GM12878 (cell line): ENCODE data around the gene APLP2. TPM values are rescaled to one million over a fixed set of nuclear protein-coding genes. Genes with fewer than 3 reads are reported as not detected.

ENCODE experiments used
- ATAC-seq: fragments of 200-7000 bp; cut with Tn5 transposase; 3 replicates; pipeline ENCODE4 v1.9.1; 2020; ENCODE audit warnings: mild to moderate bottlenecking, moderate library complexity
- BruUV-seq: library from RNA; stranded (reverse); fragments of 400-500 nt; replicated peaks from 2 replicates; lab custom pipeline; 2021; lab: Mats Ljungman, UMichigan
- CTCF ChIA-PET: fragments of 300-600 bp; sonication (Branson Sonifier 250); formaldehyde crosslinking; extraction: SDS; loops from one replicate; lab custom pipeline; 2021; ENCODE audit warnings: inconsistent platforms; lab: Yijun Ruan, JAX
- POLR2A ChIA-PET: fragments of 350-600 bp; formaldehyde crosslinking; extraction: SDS; loops from one replicate; lab custom pipeline; 2021; ENCODE audit warnings: inconsistent platforms; lab: Charles Lee
- RAD21 ChIA-PET: fragments of 300-600 bp; sonication (Branson Sonifier 250); formaldehyde crosslinking; loops from one replicate; lab custom pipeline; 2023; ENCODE audit warnings: antibody characterized with exemption; ENCODE audit not compliant: unreplicated experiment; lab: Charles Lee
- SMC1A ChIA-PET: fragments of 300-600 bp; sonication (Branson Sonifier 250); formaldehyde crosslinking; loops from one replicate; lab custom pipeline; 2023; ENCODE audit not compliant: unreplicated experiment, uncharacterized antibody; lab: Charles Lee
- DNase-seq: peaks from one replicate; pipeline ENCODE4 v3.0.0-alpha.2; 2011; ENCODE audit warnings: low read depth, low spot score
- FAIRE-seq: peaks from 3 replicates; lab custom pipeline; 2011; peaks lifted over from hg19 to GRCh38; lab: Jason Lieb, UNC
- H2AFZ ChIP-seq: 2 replicates; pipeline ENCODE4 v1.6.0; 2011; ENCODE audit warnings: low read depth, low read length, control low read depth; ENCODE audit not compliant: control insufficient read depth
- H3K27ac ChIP-seq: 2 replicates; pipeline ENCODE4 v1.5.1; 2011; ENCODE audit warnings: control low read depth; ENCODE audit not compliant: control insufficient read depth, insufficient read depth
- H3K27me3 ChIP-seq, 2 experiments: replicated peaks in 1 of 2; 2 replicates each; pipeline versions ENCODE4 v1.6.0 to v1.6.1; 2011; ENCODE audit warnings: low read length in 1 of 2; ENCODE audit not compliant: control insufficient read depth in 2 of 2, insufficient read depth in 2 of 2
- H3K36me3 ChIP-seq, 2 experiments: 2 replicates each; pipeline ENCODE4 v1.5.1; 2011; ENCODE audit warnings: low read length in 1 of 2; ENCODE audit not compliant: control insufficient read depth in 2 of 2, insufficient read depth in 2 of 2
- H3K4me1 ChIP-seq: 2 replicates; pipeline ENCODE4 v1.6.1; 2011; ENCODE audit warnings: mild to moderate bottlenecking, low read length, moderate library complexity, mixed read lengths; ENCODE audit not compliant: control insufficient read depth, insufficient read depth
- H3K4me2 ChIP-seq: 2 replicates; pipeline ENCODE4 v1.6.0; 2011; ENCODE audit warnings: control low read depth; ENCODE audit not compliant: control insufficient read depth, insufficient read depth
- H3K4me3 ChIP-seq: fragments of 200-600 bp; sonication (generic); 2 replicates; pipeline ENCODE4 v1.5.1; 2016
- H3K79me2 ChIP-seq: 2 replicates; pipeline ENCODE4 v1.6.0; 2011; ENCODE audit warnings: low read length; ENCODE audit not compliant: control insufficient read depth, insufficient read depth
- H3K9ac ChIP-seq: 2 replicates; pipeline ENCODE4 v1.8.0; 2011; ENCODE audit warnings: low read length, control low read depth, mixed read lengths; ENCODE audit not compliant: control insufficient read depth, insufficient read depth
- H3K9me3 ChIP-seq: replicated peaks from 3 replicates; pipeline ENCODE4 v1.5.1; 2011; ENCODE audit warnings: mild to moderate bottlenecking, low read length; ENCODE audit not compliant: control insufficient read depth, insufficient read depth
- H4K20me1 ChIP-seq: 2 replicates; pipeline ENCODE4 v1.6.0; 2011; ENCODE audit not compliant: control insufficient read depth, insufficient read depth
- CEBPB ChIP-seq, 2 experiments: fragments of 150-350 bp in 1 of 2; IDR thresholded peaks; 2 replicates each; pipeline ENCODE4 v1.6.1; 2012 to 2014; ENCODE audit warnings: low read depth in 2 of 2, low read length in 2 of 2, borderline replicate concordance in 1 of 2, inconsistent platforms in 1 of 2
- EED ChIP-seq: sonication (generic); IDR thresholded peaks from 2 replicates; pipeline ENCODE4 v1.6.1; 2016; ENCODE audit warnings: antibody characterized with exemption, low read depth
- EP300 ChIP-seq, 2 experiments: fragments of 150-350 bp in 1 of 2; IDR thresholded peaks; 2 replicates each; pipeline ENCODE4 v1.6.1; 2011 to 2012; ENCODE audit warnings: low read depth in 2 of 2, low read length in 2 of 2, borderline replicate concordance in 1 of 2, improper control_type of control experiment in 1 of 2, inconsistent platforms in 1 of 2; ENCODE audit not compliant: control insufficient read depth in 1 of 2
- HDGF ChIP-seq: fragments of 450-650 bp; IDR thresholded peaks from 2 replicates; pipeline ENCODE4 v1.6.1; 2016; ENCODE audit warnings: antibody characterized with exemption
- NFYA ChIP-seq: IDR thresholded peaks from 2 replicates; pipeline ENCODE4 v1.6.1; 2011; ENCODE audit warnings: low read depth, mild to moderate bottlenecking, low read length, improper control_type of control experiment, borderline replicate concordance
- NFYB ChIP-seq: IDR thresholded peaks from 2 replicates; pipeline ENCODE4 v1.6.1; 2011; ENCODE audit warnings: low read depth, mild to moderate bottlenecking, low read length, improper control_type of control experiment, moderate library complexity; ENCODE audit not compliant: insufficient read depth
- TAF1 ChIP-seq: IDR thresholded peaks from 2 replicates; pipeline ENCODE4 v1.6.1; 2011; ENCODE audit warnings: mild to moderate bottlenecking, low read depth, low read length, borderline replicate concordance
- ZZZ3 ChIP-seq: IDR thresholded peaks from 2 replicates; pipeline ENCODE4 v1.6.1; 2011; ENCODE audit warnings: low read depth; ENCODE audit not compliant: control insufficient read depth, insufficient read length
- WGBS: methylation state at CpG from one replicate; pipeline ENCODE4 v1.1.6; 2016; ENCODE audit warnings: low lambda C conversion rate; ENCODE audit not compliant: insufficient replicate concordance, insufficient coverage; ENCODE audit errors: missing lambda C conversion rate; 5-methylcytosine and 5-hydroxymethylcytosine counted together
- in situ Hi-C: fragments of 300-500 bp; cut with MboI; formaldehyde crosslinking; loops from 9 replicates; pipeline ENCODE4 v1.14.3; 2018; ENCODE audit warnings: mixed read lengths
- intact Hi-C: fragments of 100-400 bp; cut with micrococcal nuclease; formaldehyde crosslinking; loops from one replicate; pipeline ENCODE4 v1.14.2; 2022; ENCODE audit not compliant: unreplicated experiment
- polyA plus RNA-seq, 11 experiments: library from polyadenylated mRNA; depleted of rRNA in 4 of 11; unstranded in 6 of 11; stranded (reverse) in 5 of 11; fragments of >200 nt; fragmentation: Nextera tagmentation in 4 of 11; fragmentation: Illumina TruSeq in 1 of 11; extraction: Ambion mirVana in 4 of 11; extraction: Trizol in 1 of 11; gene quantifications; 1 replicate in 1 of 11; 2 replicates in 10 of 11; pipeline versions ENCODE4 v1.2.1 to v1.2.3, GENCODE V29; 2011 to 2016; ENCODE audit warnings: inconsistent platforms in 2 of 11, missing spikeins in 2 of 11, low read depth in 1 of 11
- total RNA-seq, 4 experiments: library from RNA; depleted of rRNA in 3 of 4; stranded (reverse); fragments of >200 nt in 3 of 4; fragmentation: Illumina TruSeq in 1 of 4; extraction: Trizol in 1 of 4; gene quantifications; 2 replicates each; pipeline versions ENCODE4 v1.2.1 to v1.2.3, GENCODE V29; 2013 to 2021
- TF ChIP-seq, protein P1 (sequence below): fragments of 450-650 bp; formaldehyde crosslinking; IDR thresholded peaks from 2 replicates; pipeline ENCODE4 v1.5.0; 2022; ENCODE audit warnings: mild to moderate bottlenecking, missing genetic modification characterization

Gene APLP2
- total and polyA plus RNA-seq, 10 of the 15 experiments (the other 5 are each of a cell fraction or from before 2014, with no cell fraction given), result 2.3 to 38.8 (median 21.3) TPM

DNA sequence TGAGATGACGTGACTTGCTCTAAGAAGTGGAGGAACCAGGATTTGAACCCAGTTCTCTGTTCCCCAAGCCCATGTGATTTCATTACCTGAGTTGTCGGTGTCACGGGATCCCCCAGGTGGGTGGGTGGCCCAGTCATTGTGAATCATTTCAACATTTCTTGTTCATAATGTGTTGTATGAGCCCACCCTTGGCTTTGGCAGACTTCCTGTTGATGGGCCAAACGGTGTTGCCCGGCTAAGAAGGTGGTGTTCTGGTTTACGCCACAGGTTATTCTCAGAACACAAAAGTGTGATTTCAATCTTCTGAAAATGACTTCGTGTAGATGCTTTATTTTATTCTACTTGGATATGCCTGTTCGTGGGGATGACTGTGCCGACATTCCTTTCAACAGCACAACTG, 68.3 kb downstream of the APLP2 start:
- no peak overlapping the region for H3K9ac ChIP-seq
- H3K4me1 ChIP-seq, result no peaks in the 10 kb centered on the region
- FAIRE-seq, result no peak
- ChIA-PET CTCF (interaction anchor here (1.0 kb wide), 2 partner anchors 8 to 216 kb away, joined by 3 to 6 read pairs; no protein-coding TSS in a partner anchor), RAD21 (no interaction called here), SMC1A (no interaction called here), POLR2A (no interaction called here)
- no peak for TF ChIP-seq ZZZ3
- TF ChIP-seq EP300 (IDR thresholded peaks at IDR 0.05; ENCODE audit: borderline replicate concordance in 1 of 2, control insufficient read depth in 1 of 2, low read depth in 2 of 2, low read length in 2 of 2), result no peak
- TF ChIP-seq EED, result no peak
- TF ChIP-seq NFYB, result no peak
- no peak for TF ChIP-seq CEBPB (IDR thresholded peaks at IDR 0.05; ENCODE audit: borderline replicate concordance in 1 of 2, low read depth in 2 of 2, low read length in 2 of 2)
- no peak for TF ChIP-seq TAF1
- no peak for TF ChIP-seq HDGF
- TF ChIP-seq, protein P1, sequence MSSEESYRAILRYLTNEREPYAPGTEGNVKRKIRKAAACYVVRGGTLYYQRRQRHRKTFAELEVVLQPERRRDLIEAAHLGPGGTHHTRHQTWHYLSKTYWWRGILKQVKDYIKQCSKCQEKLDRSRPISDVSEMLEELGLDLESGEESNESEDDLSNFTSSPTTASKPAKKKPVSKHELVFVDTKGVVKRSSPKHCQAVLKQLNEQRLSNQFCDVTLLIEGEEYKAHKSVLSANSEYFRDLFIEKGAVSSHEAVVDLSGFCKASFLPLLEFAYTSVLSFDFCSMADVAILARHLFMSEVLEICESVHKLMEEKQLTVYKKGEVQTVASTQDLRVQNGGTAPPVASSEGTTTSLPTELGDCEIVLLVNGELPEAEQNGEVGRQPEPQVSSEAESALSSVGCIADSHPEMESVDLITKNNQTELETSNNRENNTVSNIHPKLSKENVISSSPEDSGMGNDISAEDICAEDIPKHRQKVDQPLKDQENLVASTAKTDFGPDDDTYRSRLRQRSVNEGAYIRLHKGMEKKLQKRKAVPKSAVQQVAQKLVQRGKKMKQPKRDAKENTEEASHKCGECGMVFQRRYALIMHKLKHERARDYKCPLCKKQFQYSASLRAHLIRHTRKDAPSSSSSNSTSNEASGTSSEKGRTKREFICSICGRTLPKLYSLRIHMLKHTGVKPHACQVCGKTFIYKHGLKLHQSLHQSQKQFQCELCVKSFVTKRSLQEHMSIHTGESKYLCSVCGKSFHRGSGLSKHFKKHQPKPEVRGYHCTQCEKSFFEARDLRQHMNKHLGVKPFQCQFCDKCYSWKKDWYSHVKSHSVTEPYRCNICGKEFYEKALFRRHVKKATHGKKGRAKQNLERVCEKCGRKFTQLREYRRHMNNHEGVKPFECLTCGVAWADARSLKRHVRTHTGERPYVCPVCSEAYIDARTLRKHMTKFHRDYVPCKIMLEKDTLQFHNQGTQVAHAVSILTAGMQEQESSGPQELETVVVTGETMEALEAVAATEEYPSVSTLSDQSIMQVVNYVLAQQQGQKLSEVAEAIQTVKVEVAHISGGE (CRISPR knock-in tag), result no peak
- TF ChIP-seq NFYA, result no peak
- no peak for DNase-seq
- in situ Hi-C loops, result no loop called here
- ATAC-seq, result no peak
- no peaks in the 10 kb centered on the region for H3K79me2 ChIP-seq
- no peak overlapping the region for H3K27ac ChIP-seq
- H3K9me3 ChIP-seq, result no peaks in the 10 kb centered on the region
- no peaks in the 10 kb centered on the region; the same call in 1 of the 2 replicates for H4K20me1 ChIP-seq
- intact Hi-C loops, result no loop called here
- no peaks in the 10 kb centered on the region; a peak in 1 of 4 replicates for H3K36me3 ChIP-seq
- 79% methylated on average over 9 of the region's 9 CpGs for WGBS
- no peak overlapping the region for H3K4me3 ChIP-seq
- no TSS peak for BruUV-seq
- no peaks in the 10 kb centered on the region for H3K27me3 ChIP-seq
- no peak overlapping the region for H3K4me2 ChIP-seq
- H2AFZ ChIP-seq, result no peak overlapping the region
